ENCODE data around the gene PACRG. TPM values are rescaled to one million over a fixed set of nuclear protein-coding genes. Genes with fewer than 3 reads are reported as not detected.

PACRG gene
- total RNA-seq, 1 donor from 2014 or later: under 0.01 TPM

DNA sequence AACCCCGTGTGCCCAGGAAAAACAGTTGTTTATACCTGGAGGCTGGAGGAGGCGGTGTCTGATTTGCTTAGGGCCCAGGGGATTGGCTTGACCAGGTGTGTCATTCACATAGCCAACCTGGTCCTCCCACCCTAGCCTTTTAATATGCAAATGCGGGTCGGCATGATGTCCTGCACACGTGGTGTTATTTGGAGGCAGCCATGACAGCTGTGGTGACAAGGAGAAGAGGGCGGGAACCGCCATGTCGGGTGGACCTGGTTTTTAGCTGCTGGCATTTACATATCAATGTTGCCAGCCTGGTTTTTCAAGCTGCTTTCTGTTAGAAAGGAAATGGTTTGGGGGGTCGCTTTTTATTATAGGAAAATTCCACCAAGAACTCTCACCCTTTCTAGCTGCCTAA, 395.3 kb downstream of the PACRG start:
- TF ChIP-seq, protein P1, sequence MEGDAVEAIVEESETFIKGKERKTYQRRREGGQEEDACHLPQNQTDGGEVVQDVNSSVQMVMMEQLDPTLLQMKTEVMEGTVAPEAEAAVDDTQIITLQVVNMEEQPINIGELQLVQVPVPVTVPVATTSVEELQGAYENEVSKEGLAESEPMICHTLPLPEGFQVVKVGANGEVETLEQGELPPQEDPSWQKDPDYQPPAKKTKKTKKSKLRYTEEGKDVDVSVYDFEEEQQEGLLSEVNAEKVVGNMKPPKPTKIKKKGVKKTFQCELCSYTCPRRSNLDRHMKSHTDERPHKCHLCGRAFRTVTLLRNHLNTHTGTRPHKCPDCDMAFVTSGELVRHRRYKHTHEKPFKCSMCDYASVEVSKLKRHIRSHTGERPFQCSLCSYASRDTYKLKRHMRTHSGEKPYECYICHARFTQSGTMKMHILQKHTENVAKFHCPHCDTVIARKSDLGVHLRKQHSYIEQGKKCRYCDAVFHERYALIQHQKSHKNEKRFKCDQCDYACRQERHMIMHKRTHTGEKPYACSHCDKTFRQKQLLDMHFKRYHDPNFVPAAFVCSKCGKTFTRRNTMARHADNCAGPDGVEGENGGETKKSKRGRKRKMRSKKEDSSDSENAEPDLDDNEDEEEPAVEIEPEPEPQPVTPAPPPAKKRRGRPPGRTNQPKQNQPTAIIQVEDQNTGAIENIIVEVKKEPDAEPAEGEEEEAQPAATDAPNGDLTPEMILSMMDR (IDR thresholded peaks at IDR 0.05; ENCODE audit: insufficient read depth, low read length, severe bottlenecking): no peak
- no peak for DNase-seq (ENCODE audit: low read depth)
- Histone ChIP-seq H3K4me3 (ENCODE audit: low read depth, low read length) (no peak overlapping the region), H3K27me3 (ENCODE audit: control insufficient read depth, insufficient read depth, low read length) (no peaks in the 10 kb centered on the region), H3K36me3 (ENCODE audit: control insufficient read depth, insufficient read depth, low read length) (no peaks in the 10 kb centered on the region)
- no peak for FAIRE-seq

DNA sequence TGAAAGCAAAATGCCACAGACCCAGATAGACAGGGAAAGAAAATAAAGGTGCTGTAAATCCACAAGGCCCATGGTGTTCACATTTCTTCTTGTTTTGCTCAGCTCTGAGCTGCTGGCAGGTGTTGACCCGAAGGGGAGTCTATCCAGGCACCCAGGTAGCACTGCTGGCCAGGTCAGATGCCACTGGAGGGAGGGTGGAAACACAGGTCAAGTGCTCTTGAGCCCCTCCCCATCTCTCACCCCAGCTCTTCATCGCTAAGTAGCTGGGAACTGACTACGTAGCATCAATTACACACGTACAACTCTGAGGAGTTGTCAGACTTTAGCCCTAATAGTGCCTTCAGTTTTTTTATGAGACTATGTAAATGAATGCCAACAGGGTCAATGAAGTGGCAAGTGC, 399.0 kb downstream of the PACRG start:
- FAIRE-seq (no peak), DNase-seq (ENCODE audit: low read depth) (no peak)
- Histone ChIP-seq H3K36me3 (ENCODE audit: control insufficient read depth, insufficient read depth, low read length) (no peaks in the 10 kb centered on the region), H3K4me3 (ENCODE audit: low read depth, low read length) (no peak overlapping the region), H3K27me3 (ENCODE audit: control insufficient read depth, insufficient read depth, low read length) (no peaks in the 10 kb centered on the region)
- TF ChIP-seq, protein P1 (IDR thresholded peaks at IDR 0.05; ENCODE audit: insufficient read depth, low read length, severe bottlenecking): no peak

DNA sequence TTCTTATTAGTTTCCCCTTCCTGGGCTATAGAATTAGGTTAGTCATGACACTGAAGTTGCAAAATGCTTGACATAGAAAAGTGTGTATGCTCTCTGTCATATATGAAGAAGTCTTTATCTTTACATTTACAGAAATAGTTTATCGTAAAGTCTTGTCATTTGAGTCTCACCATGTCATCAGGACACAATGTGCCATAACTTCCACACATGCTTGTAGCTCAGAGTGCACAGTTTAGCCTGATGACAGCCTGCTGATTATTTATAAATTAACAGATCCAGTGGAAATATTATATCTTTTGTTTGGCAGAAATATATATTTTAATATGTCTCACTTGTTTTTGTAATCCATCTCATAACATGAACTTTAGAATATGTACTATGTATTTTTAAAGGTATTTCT, 399.8 kb downstream of the PACRG start:
- Histone ChIP-seq H3K27me3 (ENCODE audit: control insufficient read depth, insufficient read depth, low read length) (no peaks in the 10 kb centered on the region), H3K4me3 (ENCODE audit: low read depth, low read length) (no peak overlapping the region), H3K36me3 (ENCODE audit: control insufficient read depth, insufficient read depth, low read length) (no peaks in the 10 kb centered on the region)
- FAIRE-seq: no peak
- no peak for DNase-seq (ENCODE audit: low read depth)
- TF ChIP-seq, protein P1 (IDR thresholded peaks at IDR 0.05; ENCODE audit: insufficient read depth, low read length, severe bottlenecking): no peak

DNA sequence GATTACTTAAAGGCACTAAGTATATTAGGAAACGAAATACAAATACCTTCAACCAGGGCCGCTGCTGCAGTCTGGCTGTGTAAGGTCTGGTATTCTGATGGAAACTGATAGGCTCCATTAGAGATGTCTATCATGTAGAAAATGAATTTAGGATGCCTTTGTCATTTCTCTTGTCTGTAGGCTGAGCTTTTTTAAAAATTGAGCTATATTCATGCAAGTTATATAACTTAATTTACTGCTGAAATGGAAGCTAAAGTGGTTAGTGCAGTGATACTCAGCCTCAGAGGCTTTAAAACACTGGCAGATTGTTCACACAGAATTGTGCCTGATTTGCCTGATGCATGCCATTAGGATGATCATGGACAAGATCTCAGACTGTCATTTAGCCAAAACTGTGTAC, 400.6 kb downstream of the PACRG start:
- DNase-seq (ENCODE audit: low read depth): no peak
- no peaks in the 10 kb centered on the region for H3K36me3 ChIP-seq (ENCODE audit: control insufficient read depth, insufficient read depth, low read length)
- no peaks in the 10 kb centered on the region for H3K27me3 ChIP-seq (ENCODE audit: control insufficient read depth, insufficient read depth, low read length)
- FAIRE-seq: no peak
- no peak overlapping the region for H3K4me3 ChIP-seq (ENCODE audit: low read depth, low read length)
- TF ChIP-seq, protein P1 (IDR thresholded peaks at IDR 0.05; ENCODE audit: insufficient read depth, low read length, severe bottlenecking): no peak

DNA sequence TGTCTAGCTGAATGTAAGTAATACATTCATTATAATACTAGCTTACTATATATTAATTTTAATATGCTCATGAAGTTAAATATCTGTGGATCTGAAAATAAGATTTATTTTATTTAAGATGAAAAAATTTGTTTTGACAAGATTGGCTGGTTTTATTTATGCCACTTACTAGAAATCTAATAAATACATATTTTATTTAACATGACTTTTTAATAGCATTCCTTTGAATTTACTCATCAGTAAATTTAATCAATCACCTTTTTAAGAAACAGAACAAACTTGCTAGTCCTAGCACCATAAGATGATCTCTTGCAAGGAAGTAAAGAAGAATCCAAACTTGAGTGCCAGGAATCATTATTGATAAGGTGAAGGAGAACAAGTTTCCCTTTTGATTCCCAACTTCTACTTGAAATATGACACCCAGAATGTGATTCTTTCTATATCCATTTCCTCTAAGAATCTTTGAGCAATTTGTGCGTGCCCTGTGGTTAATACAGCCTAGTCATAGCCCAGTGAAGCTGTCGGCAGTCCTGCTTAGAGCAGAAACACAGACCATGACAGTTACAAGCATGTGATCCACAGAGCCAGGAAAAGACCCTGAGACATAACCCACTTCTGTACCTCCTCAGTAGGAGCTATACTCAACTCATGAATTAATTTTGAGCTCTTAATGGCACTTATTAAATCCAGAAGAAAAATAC, 404.4 kb downstream of the PACRG start:
- Histone ChIP-seq H3K36me3 (ENCODE audit: control insufficient read depth, insufficient read depth, low read length) (no peaks in the 10 kb centered on the region), H3K27me3 (ENCODE audit: control insufficient read depth, insufficient read depth, low read length) (no peaks in the 10 kb centered on the region), H3K4me3 (ENCODE audit: low read depth, low read length) (no peak overlapping the region)
- FAIRE-seq (no peak), DNase-seq (ENCODE audit: low read depth) (no peak)
- TF ChIP-seq, protein P1 (IDR thresholded peaks at IDR 0.05; ENCODE audit: insufficient read depth, low read length, severe bottlenecking): no peak

DNA sequence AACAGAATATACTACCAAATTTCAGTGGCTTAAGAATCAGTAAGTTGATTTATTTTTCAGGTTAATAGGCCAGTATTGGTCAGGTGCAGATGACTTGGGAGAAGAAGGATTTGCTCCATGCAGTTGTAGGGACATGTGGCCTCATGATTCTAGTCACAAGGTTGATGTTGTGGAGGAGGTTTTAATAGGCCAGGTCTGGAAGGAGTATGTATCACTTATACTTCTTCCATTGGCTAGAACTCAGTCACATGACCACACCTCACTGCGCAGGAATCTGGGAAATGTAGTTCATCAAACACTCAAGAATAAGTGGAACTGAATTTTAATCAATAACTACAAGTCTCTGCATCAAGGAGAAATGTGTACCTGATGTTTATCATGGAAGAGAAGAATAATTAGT, 405.2 kb downstream of the PACRG start:
- Histone ChIP-seq H3K36me3 (ENCODE audit: control insufficient read depth, insufficient read depth, low read length) (no peaks in the 10 kb centered on the region), H3K27me3 (ENCODE audit: control insufficient read depth, insufficient read depth, low read length) (no peaks in the 10 kb centered on the region), H3K4me3 (ENCODE audit: low read depth, low read length) (no peak overlapping the region)
- no peak for DNase-seq (ENCODE audit: low read depth)
- no peak for FAIRE-seq
- TF ChIP-seq, protein P1 (IDR thresholded peaks at IDR 0.05; ENCODE audit: insufficient read depth, low read length, severe bottlenecking): no peak
